Measurements from ENCODE around the gene LPIN3.
"Not testable (repeated sequence)": the region's sequence is repeated elsewhere in the genome, so short reads cannot be mapped to it uniquely, and the experiment has no call there.

LPIN3 gene, protein sequence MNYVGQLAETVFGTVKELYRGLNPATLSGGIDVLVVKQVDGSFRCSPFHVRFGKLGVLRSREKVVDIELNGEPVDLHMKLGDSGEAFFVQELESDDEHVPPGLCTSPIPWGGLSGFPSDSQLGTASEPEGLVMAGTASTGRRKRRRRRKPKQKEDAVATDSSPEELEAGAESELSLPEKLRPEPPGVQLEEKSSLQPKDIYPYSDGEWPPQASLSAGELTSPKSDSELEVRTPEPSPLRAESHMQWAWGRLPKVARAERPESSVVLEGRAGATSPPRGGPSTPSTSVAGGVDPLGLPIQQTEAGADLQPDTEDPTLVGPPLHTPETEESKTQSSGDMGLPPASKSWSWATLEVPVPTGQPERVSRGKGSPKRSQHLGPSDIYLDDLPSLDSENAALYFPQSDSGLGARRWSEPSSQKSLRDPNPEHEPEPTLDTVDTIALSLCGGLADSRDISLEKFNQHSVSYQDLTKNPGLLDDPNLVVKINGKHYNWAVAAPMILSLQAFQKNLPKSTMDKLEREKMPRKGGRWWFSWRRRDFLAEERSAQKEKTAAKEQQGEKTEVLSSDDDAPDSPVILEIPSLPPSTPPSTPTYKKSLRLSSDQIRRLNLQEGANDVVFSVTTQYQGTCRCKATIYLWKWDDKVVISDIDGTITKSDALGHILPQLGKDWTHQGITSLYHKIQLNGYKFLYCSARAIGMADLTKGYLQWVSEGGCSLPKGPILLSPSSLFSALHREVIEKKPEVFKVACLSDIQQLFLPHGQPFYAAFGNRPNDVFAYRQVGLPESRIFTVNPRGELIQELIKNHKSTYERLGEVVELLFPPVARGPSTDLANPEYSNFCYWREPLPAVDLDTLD

DNA sequence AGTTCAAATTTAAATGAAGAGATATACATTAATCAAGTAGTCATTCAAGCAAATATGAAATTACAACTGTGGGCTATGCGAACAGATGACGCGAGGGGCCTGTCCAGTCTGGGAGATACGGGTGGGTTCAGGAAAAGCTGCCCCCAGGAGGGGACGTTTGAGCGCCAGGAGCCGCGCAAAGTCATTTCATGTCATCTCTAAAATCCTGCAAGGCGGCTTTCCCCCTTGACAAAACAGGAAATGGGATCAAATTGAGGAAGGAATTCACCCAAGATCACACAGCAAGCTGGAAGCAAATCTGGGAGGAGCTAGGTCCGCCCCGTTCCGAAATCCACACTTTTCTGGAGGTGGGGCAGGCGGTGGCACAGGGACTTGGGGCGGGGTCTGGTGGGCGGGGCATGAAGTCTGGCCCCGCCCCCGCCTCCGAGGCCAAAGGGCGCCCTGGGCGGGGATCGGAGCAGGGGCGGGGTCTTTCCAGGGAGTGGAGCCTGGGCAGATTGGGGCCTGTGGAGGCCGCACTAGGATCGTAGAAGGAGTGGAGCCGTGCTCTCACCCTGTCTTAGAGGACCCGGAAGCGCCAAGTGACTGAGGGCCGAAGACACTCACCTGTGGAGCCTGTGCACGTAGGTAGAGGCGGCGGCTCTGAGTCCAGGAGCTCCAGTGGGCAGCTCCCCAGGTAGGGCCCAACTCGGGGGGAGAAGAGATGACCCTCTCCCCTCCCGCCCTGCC lies at the start of gene LPIN3:
Gene LPIN3 (plus strand): TSS at position 495 of the 729 bp plus-strand sequence. CDS start 4,983 bp downstream, outside the sequence.
- DNase-seq = peak; percentile 5 to 24

DNA sequence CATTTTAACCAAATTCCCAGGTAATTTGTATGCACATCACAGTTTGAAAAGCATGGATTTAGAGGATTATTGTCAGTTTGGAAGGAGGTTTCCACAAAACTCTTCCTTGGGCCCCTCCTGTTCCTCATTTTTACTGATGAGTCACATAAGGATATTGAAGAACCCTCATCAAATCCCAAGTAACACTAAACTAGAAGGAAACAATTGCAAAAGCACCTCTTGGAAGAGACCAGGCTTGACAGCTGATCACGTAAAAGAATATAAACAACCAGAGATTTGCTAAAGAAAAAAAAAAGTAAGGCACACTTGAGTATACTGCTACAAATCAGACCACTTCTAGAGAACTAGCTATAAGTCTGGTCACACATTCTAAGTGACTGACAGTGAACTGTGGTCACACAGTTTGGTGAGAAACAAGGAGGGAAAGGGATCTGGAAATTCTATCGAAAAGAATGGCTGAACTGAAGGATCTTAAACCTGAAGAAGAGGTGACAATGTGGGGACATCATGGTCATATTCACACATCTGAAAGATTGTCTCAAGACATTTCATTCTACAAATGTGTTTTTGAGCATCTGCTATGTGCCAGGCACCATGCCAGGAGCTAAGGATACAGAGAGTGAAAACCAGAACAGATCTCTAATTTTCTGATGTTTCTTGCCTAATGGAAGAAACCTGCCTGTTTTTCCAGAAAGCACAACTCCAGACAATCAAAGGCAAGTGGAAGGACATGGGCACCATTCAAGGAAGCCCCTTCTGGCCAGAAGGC lies 47.2 kb upstream of the LPIN3 start:
- no peak for DNase-seq

DNA sequence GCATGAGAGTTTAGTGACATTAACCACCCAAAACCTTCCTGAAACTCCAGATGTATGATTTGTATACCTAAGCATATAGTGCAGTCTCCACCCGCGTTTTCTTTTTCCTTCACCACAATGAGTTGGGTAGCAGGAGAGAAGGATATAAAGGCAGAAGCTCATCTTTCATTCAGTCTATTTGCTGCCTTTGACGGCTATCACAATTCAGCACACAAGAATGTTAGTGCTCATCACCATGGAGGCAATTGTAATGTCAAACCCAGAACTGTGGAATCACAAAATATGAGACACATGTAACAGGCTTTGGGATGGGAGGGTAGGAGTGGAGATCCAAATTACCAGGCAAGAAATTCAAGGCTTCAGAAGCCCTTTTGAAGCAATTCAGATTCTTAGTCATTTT lies 40.7 kb upstream of the LPIN3 start:
- DNase-seq = no peak

DNA sequence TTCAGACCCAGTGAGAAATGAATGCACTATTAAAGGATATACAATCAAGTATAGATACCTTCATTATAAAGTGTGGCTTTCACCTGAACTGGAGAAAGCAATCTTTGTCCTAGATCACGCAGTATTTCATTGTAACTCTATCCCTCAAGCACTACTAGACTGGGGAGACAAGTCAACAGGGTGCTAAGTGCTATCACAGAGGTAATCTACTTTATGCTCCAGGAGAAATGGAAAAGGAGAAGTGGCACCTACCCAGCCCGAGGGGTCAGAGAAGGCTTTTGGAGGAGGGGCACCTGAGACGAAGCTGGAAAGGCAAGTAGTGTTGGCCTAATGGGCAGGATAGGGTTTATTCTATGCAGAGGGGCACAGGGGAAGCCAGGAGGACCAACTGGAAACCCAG lies 40.2 kb upstream of the LPIN3 start:
- DNase-seq = no peak

DNA sequence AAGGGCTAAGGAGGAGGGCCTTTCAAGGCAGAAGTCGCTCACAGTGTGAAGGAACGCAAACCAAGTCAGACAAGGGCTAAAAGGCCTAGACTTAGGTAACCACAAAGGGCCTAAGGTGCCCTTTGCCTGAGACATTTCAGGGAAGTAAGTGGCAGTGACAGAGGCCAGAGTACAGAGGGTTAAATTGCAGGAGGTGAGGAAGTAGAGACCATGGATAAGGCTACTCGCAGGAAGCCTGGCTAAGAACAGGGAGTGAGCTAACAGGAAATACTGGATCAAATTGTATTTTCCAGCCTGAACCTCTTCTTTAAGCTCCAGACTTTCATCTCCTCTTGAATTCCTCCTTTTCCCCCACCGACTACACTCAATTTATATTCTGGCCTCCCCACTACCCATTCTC lies 39.7 kb upstream of the LPIN3 start:
- DNase-seq = no peak

DNA sequence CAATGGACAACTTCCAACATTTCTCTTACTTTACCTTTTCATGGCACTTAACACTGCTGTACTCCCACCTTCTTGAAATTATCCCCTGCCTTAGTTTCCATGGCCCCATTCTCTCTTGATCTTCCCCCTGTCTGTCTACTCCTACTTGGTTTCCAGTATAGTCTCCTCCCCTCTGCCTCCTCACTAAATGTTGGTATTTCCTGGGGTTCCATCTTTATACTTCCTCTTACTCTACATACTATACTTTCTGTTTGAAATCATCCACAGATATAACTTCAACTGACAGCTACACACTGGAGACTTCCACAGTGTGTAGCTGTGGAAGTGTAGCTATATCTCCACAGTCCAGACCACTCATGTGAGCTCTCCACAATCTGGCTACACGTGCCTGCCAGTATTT lies 36.6 kb upstream of the LPIN3 start:
- DNase-seq = peak in 1 of 2 donors; percentile 64

DNA sequence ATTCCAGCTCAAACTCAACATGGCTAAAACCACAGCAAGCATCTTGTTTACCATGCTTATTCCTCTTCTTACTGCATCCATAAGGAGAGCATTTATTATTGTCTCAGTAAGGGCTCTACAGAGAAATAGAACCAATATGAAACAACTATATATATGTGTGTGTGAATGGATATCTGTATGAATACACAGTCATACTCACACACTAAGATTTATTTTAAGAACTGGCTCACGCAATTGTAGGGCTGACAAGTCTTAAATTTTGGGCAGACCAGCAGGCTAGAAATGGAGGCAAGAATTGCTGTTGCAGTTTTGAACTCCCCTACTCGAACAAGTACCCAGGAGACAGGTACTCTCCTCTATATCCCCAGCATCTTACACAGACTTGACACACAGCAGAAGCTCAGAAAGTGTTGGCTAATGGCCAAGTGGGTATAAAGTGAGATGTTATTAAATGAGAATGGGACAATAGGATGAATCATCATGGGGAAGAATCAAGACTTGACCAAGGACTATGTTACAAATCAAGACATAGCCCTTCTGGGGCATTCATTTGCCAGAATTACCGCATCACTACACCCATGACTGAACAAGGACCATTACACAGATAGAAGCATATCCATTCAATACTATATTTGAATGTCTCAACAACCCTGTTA lies 36.1 kb upstream of the LPIN3 start:
- DNase-seq = no peak

DNA sequence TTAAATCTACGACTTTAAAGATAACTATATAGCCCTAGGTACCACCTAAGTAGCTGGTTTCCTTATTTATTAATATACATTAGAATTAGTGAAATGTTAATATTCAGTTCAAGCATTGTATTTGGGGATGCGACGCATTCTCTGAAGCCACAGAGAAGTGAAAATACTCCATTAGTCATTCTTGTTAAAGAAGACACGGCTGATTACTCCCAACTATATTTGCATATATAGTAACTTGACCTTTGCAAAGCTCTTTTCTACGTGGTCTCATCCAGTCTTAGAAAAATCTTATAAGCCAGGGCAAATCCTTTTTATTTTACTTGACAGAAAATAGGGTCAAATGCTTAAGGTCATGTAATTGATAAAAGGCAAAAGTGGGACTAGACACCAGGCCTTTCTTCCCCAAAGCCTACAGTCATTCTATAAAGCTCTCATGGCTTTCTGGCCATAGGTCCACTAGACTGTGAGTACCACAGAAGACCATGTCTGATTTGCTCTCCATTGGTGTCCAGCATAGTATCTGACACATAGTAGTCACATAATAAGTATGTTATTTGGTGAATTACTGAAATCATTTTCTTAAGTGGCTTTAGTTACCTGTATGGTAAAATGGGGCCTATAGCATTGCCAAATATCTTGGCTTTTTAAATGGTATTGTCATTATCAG lies 34.4 kb upstream of the LPIN3 start:
- no peak for DNase-seq

DNA sequence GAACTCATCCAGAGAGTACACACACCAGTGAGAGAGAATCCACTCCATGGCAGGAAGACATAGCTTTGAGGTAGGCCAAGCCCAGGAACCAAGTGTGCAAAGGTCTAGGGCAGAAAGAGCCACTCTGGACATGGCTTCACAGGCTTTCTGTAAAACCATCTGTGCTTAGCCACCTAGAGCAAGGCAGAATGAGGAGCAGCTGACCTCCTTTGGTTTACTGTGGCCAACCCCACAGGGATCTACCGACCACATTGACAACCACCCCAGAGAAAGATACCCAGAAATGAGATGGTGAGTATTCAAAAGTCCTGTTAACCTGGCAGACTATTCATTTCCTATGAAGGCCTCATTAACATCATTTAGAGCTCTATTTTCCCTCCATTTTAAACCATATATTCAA lies 33.6 kb upstream of the LPIN3 start:
- DNase-seq = no peak

DNA sequence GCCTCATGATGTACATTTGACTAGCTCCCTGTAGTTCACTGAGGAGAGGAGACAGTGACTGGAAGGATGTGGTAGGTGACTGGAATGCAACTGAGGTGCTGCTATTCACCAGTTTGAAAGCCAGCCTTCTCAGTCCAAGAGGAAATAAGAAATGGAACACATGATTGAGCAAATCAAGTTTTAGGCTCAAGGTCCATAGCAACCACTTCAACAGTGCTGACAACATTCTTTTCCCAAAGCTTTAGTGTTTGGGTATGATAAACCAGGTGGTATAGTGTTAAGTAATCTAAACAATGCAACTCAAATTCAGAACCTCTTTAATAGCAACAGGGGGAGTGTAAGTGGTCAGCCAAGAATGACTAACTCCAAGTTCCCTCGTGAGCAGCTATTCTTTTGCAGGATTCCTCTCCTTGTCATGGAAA lies 32.3 kb upstream of the LPIN3 start:
- no peak for DNase-seq

DNA sequence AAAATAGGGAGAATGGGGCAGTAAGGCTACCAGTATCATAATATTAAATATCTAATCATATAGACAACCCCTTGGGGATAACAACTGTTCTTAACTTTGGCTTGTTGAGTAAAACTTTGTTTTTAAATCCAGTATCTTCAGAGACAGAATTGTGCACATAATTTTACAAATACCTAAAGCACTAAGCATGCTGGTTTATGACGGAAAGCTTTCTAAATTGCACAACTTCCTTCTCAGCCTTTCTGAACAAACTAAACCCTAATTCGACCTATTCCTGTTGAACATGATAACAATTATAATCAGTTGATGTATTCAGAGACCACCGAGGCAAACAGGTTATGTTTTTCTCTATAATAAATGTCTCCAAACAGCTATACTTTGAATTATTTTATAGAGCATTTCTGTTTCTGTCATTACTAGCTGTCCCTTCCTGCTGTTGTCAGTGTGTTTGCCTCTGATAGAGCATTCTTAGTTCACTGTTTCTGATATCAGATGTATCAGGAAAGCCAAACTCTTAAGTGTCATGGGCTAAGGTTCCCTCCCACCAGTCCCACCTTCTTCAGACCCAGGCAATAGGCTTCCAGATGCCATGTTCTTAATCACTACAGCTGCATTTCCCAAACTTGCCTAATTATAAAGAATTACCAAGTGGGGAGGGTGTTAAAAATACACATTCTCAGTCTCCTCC lies 31.8 kb upstream of the LPIN3 start:
- peak in 1 of 2 donors; percentile 11 for DNase-seq

DNA sequence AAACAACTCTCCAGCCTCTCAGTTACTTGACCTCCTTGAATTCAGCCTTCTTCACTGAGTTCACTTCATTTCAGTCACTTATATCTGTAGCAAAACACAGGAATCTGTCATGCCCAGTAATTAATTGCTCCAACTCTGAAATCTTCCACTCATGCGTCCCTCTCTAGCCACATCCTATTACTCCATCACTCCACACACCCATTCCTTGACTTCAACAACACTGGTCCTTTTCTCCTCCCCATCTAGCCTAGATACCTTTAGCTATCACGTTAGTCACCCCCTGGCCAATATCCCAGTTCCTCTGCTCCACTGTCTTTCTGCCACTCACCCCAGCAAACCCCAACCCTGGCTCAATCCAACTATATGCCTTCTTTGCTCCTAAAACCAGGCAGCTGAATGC lies 30.8 kb upstream of the LPIN3 start:
- DNase-seq = no peak

DNA sequence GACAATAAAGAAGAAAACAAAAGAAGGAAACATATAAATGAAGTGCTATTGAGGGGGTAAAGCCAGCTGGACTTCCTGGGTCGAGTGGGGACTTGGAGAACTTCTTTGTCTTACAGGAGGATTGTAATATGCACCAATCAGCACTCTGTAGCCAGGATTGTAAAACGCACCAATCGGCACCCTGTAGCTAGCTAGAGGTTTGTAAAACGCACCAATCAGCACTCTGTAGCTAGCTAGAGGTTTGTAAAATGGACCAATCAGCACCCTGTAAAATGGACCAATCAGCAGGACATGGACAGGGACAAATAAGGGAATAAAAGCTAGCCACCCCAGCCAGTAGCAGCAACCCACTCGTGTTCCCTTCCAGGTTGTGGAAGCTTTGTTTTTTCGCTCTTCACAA lies 28.6 kb upstream of the LPIN3 start:
- not testable (repeated sequence) for DNase-seq

DNA sequence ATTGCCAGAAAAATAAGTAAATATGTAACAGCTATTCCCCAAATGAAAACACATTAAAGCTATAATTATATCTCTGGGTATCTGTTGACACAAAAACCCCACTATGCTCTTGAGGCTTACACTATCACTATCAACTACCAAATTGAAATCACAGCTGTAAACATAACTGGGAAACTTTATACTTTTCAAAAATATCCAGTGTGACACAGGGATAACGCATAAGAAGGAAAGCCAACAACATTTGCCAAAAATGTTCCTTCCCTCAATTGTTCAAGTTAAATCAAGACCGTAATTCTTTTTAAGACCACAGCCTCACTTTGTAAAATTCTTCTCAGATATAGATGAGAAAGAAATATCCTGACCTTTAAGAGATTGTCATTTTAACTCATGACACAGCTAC lies 26.2 kb upstream of the LPIN3 start:
- no peak for DNase-seq

DNA sequence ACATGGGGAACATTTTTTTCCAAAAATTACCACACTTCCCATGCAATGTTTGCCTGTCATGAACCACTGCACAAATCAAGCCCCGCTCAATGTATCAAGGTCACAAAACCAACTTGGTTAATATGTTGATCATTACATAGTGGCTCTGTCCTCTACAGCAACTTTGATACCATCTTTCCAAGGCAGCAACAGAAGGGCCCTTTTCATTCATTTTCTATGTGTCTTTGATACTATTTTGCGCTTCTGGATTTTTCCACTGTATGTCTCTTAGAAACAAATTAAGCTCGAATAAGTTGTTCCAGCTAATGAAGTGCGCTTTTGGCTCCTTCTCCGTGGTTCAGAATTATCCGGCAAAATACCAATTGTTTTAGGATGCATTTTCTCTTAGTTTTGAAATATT lies 24.6 kb upstream of the LPIN3 start:
- DNase-seq = no peak

DNA sequence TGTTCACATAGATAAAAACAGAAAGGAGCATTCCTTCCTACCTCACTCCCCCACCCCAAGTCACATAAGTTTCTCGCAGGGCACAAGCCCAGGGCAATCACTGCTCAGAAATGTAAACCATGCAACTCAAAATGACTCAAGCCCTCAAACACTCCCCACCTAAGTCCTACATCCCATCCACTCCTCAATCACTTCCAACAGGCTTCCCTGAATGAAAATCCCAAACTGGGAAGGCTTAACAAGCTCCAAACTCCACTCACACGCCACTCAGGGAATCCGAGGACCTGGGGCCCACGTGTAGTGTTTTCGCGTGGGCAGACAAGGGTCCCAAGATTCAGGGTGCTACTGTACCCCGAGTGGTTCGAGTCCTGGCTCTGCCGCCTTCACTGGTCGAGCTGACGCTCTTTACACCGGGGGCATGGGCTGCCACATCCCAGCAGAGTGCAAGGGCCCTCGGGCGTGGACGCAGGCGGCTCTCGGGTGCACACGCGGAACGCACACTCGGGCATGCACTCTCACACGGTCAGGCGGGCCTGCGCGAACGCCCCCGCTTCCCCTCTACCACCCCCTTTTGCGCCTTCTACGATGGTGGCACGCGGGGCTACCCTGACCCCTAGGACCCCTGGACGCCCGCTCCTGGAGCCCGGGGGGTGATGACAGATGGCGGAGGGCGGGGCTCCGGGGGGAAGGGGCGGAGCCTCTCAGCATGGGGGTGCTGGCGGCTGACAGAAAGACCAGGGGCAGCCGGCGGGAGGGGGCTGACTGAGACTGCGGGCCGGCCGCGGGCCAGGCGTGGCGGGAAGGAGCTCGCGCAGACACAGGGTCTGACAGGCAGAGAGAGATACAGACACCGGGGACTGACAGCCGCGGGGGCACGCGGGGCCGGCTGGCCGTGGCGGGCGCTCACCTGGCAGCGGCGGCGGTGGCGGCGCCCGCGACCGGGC lies 23.7 kb upstream of the LPIN3 start:
- DNase-seq = peak; percentile 43 to 60

DNA sequence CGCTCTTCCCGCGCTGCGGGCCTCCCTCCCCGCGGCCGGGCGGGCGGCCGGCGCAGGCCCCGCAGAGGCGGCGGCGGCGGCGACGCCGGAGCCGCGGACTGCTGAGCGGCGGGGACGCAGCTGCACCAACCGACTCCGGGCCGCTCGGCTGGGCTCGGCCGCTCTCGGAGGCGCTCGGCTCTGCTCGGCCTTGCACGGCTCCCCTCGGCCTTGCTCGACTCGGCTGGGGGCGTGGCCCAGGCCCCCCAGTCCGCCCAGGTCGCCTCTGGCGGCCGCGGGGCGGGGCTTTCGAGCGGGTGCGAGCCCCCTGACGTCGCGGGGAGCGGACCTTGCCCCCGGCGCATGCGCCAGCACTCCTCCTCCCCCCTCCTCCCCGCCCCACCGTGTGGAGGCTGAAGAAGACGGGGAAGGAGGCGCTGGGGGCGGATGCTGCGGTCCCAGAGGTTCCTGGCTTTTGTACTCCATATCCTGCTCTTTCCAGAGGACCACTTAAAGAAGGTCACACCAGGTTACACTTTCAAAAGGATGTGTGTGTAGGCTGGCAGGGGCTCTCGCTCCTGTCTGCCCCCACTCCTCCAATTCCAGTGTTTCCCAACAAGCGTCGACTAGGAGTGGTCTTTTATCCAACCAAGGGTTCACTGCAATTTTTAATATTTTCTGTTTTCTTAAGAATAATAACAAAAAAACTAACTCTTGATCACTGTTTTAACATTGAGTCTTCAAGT lies 22.9 kb upstream of the LPIN3 start, which contains the start of gene ZHX3:
Gene ZHX3 (minus strand): TSS at position 186 of the 725 bp plus-strand sequence. CDS start 112,815 bp downstream, outside the sequence.
- peak; percentile 69 to 88 for DNase-seq

DNA sequence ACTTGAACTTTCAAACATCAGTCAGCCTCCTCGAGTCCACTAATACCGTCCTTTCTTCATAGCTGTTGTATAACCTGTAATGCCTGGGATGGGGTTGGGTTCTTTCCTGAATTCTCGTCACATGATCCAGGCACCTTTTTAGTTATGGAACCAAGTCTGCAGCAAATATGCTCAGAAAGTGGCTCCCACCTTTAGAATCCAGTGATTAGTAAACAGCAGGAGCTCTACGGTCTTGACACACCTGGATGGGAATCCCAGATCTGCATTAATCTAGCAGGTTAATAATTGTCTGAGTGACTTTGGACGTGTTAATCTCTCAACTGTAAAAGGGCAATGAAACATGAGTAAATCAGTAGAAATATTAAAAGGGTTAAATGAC lies 22.4 kb upstream of the LPIN3 start:
- no peak for DNase-seq

DNA sequence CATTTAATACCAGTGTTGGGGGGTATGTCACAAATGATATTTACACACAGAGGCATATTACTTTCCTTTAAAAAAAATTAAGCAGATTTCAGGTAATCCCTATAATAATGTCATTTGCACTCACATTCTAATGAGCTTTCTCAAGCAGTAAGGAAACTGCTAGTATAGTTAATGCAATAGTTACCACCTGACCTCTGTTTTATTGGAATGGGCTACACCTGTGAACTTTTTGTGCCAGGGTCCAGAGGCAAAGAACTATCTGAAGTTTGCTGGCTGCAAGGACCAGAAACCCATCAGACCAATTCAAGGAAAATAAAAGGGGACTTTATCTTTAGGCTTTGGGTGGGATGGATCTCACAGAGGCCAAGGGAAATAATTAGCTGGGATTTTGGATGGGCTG lies 20.2 kb upstream of the LPIN3 start:
- DNase-seq = no peak

All from bone marrow (tissue), 2 donors.